K562 (cell line): ENCODE results near the gene ELOVL5. TPM values are rescaled to one million over a fixed set of nuclear protein-coding genes. Genes with fewer than 3 reads are reported as not detected.

Experiments used
- ATF3 ChIP-seq, 2 experiments: fragments of 450-650 bp in 1 of 2; sonication (generic) in 1 of 2; formaldehyde crosslinking in 1 of 2; IDR thresholded peaks in 1 of 2; conservative IDR thresholded peaks in 1 of 2; 2 replicates each; pipeline versions ENCODE4 v1.6.1 to v1.8.1; 2016 to 2023; ENCODE audit warnings: mild to moderate bottlenecking in 2 of 2, moderate library complexity in 2 of 2, inconsistent platforms in 1 of 2, missing genetic modification reagents in 1 of 2
- BRD4 ChIP-seq: fragments of 200-600 bp; sonication (generic); IDR thresholded peaks from 2 replicates; pipeline ENCODE4 v1.6.1; 2017; ENCODE audit warnings: inconsistent platforms
- CBFA2T2 ChIP-seq: fragments of 450-650 bp; conservative IDR thresholded peaks from 2 replicates; pipeline ENCODE4 v1.6.1; 2017; ENCODE audit warnings: mild to moderate bottlenecking
- CHAMP1 ChIP-seq: fragments of 450-650 bp; IDR thresholded peaks from 2 replicates; pipeline ENCODE4 v1.6.1; 2016; ENCODE audit warnings: mild to moderate bottlenecking
- E2F4 ChIP-seq: sonication (generic); formaldehyde crosslinking; IDR thresholded peaks from 2 replicates; pipeline ENCODE4 v1.8.0; 2022; ENCODE audit warnings: mild to moderate bottlenecking, low read depth, missing genetic modification reagents
- EP400 ChIP-seq: fragments of 450-650 bp; IDR thresholded peaks from 2 replicates; pipeline ENCODE4 v1.6.1; 2017; ENCODE audit warnings: antibody characterized with exemption, mild to moderate bottlenecking, moderate library complexity
- L3MBTL2 ChIP-seq: fragments of 450-650 bp; IDR thresholded peaks from 2 replicates; pipeline ENCODE4 v1.6.1; 2016; ENCODE audit warnings: mild to moderate bottlenecking, moderate library complexity
- MAFF ChIP-seq: IDR thresholded peaks from 2 replicates; pipeline ENCODE4 v1.6.1; 2012; ENCODE audit warnings: low read length, improper control_type of control experiment
- MBD1 ChIP-seq: fragments of 250-450 bp; sonication (Bioruptor Pico); IDR thresholded peaks from 2 replicates; pipeline ENCODE4 v1.8.0; 2022; ENCODE audit warnings: inconsistent platforms
- NFIX ChIP-seq: fragments of 250-450 bp; sonication (Bioruptor Pico); IDR thresholded peaks from 2 replicates; pipeline ENCODE4 v1.4.0; 2020; ENCODE audit warnings: low read depth, mild to moderate bottlenecking, moderate library complexity
- ZFPM2 ChIP-seq: fragments of 250-450 bp; sonication (Bioruptor Pico); IDR thresholded peaks from 2 replicates; pipeline ENCODE4 v1.5.1; 2022; ENCODE audit warnings: mild to moderate bottlenecking
- ZMIZ1 ChIP-seq, 2 experiments: fragments of 150-350 bp in 1 of 2; IDR thresholded peaks; 2 replicates each; pipeline ENCODE4 v1.6.1; 2012 to 2016; ENCODE audit warnings: low read depth in 2 of 2, low read length in 2 of 2, mild to moderate bottlenecking in 1 of 2, moderate library complexity in 1 of 2
- ZNF146 ChIP-seq: IDR thresholded peaks from one replicate; pipeline ENCODE4 v1.6.1; 2018; ENCODE audit warnings: missing compliant biosample characterization; ENCODE audit not compliant: unreplicated experiment
- ZNF561 ChIP-seq: fragments of 450-650 bp; formaldehyde crosslinking; conservative IDR thresholded peaks from 2 replicates; pipeline ENCODE4 v1.4.0; 2020; ENCODE audit warnings: mild to moderate bottlenecking, moderate library complexity
- ZNF717 ChIP-seq: fragments of 250-450 bp; sonication (Bioruptor Pico); IDR thresholded peaks from 2 replicates; pipeline ENCODE4 v1.5.0; 2021
- polyA plus RNA-seq, 8 experiments: library from polyadenylated mRNA; depleted of rRNA in 4 of 8; stranded (reverse) in 5 of 8; unstranded in 3 of 8; fragments of >200 nt; fragmentation: Nextera tagmentation in 2 of 8; fragmentation: Illumina TruSeq in 1 of 8; extraction: Ambion mirVana in 2 of 8; extraction: Trizol in 1 of 8; gene quantifications; 2 replicates each; pipeline versions ENCODE4 v1.2.1 to v1.2.3, GENCODE V29; 2011 to 2014; ENCODE audit warnings: inconsistent platforms in 1 of 8, missing spikeins in 1 of 8
- total RNA-seq, 7 experiments: library from RNA; depleted of rRNA in 6 of 7; stranded (reverse); fragments of >200 nt in 6 of 7; fragmentation: Illumina TruSeq in 2 of 7; extraction: Trizol in 2 of 7; gene quantifications; 2 replicates each; pipeline versions ENCODE4 v1.2.1 to v1.2.3, GENCODE V29; 2011 to 2021; ENCODE audit warnings: low replicate concordance in 1 of 7

Gene ELOVL5
- total and polyA plus RNA-seq, 9 of the 15 experiments (the other 6 are each of a cell fraction or from before 2014, with no cell fraction given), result 70.6 to 245 (median 132) TPM

GRCh38 chr6:53349209-53349693 is 501 bp upstream of the ELOVL5 start (continued):
- TF ChIP-seq MBD1, result no peak
- TF ChIP-seq ZNF146 (CRISPR knock-in tag), result no peak
- TF ChIP-seq ZFPM2 (CRISPR knock-in tag), result no peak
- TF ChIP-seq ZNF717 (CRISPR knock-in tag), result no peak
- TF ChIP-seq CBFA2T2, result 0 out of 2 replicates have a peak, but pooled peaks have one; percentile 8
- TF ChIP-seq NFIX (CRISPR knock-in tag), result no peak
- peak; percentile 78 for TF ChIP-seq EP400
- TF ChIP-seq ZNF561 (CRISPR knock-in tag), result no peak
- TF ChIP-seq BRD4, result no peak
- TF ChIP-seq ATF3 (IDR thresholded peaks at IDR 0.05), result no peak; the same call in 1 of the 2 replicates
- no peak; the same call in 1 of the 2 replicates for TF ChIP-seq ATF3 (CRISPR knock-in tag; conservative IDR thresholded peaks at IDR 0.05)
- TF ChIP-seq MAFF, result no peak
- TF ChIP-seq ZMIZ1 (IDR thresholded peaks at IDR 0.05; ENCODE audit: low read depth in 2 of 2, low read length in 2 of 2), result no peak
- TF ChIP-seq L3MBTL2, result no peak
- TF ChIP-seq E2F4 (CRISPR knock-in tag), result no peak
- TF ChIP-seq CHAMP1, result no peak
